ENCODE results near the gene GOLGA3. TPM values are rescaled to one million over a fixed set of nuclear protein-coding genes. Genes with fewer than 3 reads are reported as not detected.
A peak's percentile ranks its signal among the peaks of the same experiment; 100 is the strongest.
"Not testable (repeated sequence)": the region's sequence is repeated elsewhere in the genome, so short reads cannot be mapped to it uniquely, and the experiment has no call there.

The GOLGA3 gene
- total and polyA plus RNA-seq, 2 donors: 19.5 to 34.2 TPM

GRCh38 chr12:132837693-132838409 is 9.2 kb upstream of the GOLGA3 start:
- WGBS: 83% methylated on average over 27 of the region's 27 CpGs
- H3K4me3 ChIP-seq (ENCODE audit: low read length in 2 of 2): peak overlapping the region; percentile 63 to 76
- H3K36me3 ChIP-seq (ENCODE audit: control insufficient read depth in 2 of 2, insufficient read depth in 2 of 2, low read length in 1 of 2): peaks cover 46 to 61% of the 10 kb centered on the region in 2 donors
- H3K4me1 ChIP-seq (ENCODE audit: control insufficient read depth in 2 of 2, insufficient read depth in 2 of 2, low read length in 2 of 2): peaks cover 28 to 62% of the 10 kb centered on the region in 2 donors
- H3K9me3 ChIP-seq (ENCODE audit: control insufficient read depth in 2 of 2, insufficient read depth in 1 of 2, low read length in 1 of 2): peaks cover 0 to 21% of the 10 kb centered on the region in 2 donors
- peak overlapping the region; percentile 93 to 99 for H3K27ac ChIP-seq (ENCODE audit: low read depth in 1 of 2, low read length in 1 of 2)
- no peaks in the 10 kb centered on the region for H3K27me3 ChIP-seq (ENCODE audit: control insufficient read depth in 2 of 2, insufficient read depth in 1 of 2, low read length in 1 of 2)
- peak in 1 of 9 donors; percentile 64 for DNase-seq (ENCODE audit: low read depth in 6 of 9, low spot score in 9 of 9)

GRCh38 chr12:132836795-132837331 is 8.2 kb upstream of the GOLGA3 start:
- Histone ChIP-seq H3K9me3 (ENCODE audit: control insufficient read depth in 2 of 2, insufficient read depth in 1 of 2, low read length in 1 of 2) (peaks cover 0 to 21% of the 10 kb centered on the region in 2 donors), H3K27me3 (ENCODE audit: control insufficient read depth in 2 of 2, insufficient read depth in 1 of 2, low read length in 1 of 2) (no peaks in the 10 kb centered on the region), H3K36me3 (ENCODE audit: control insufficient read depth in 2 of 2, insufficient read depth in 2 of 2, low read length in 1 of 2) (peaks cover 42 to 60% of the 10 kb centered on the region in 2 donors), H3K4me3 (ENCODE audit: low read length in 2 of 2) (peak overlapping the region; percentile 63 to 76), H3K4me1 (ENCODE audit: control insufficient read depth in 2 of 2, insufficient read depth in 2 of 2, low read length in 2 of 2) (peaks cover 28 to 62% of the 10 kb centered on the region in 2 donors), H3K27ac (ENCODE audit: low read depth in 1 of 2, low read length in 1 of 2) (peak overlapping the region; percentile 93 to 99)
- DNase-seq (ENCODE audit: low read depth in 6 of 9, low spot score in 9 of 9): peak in 4 of 9 donors; percentile 69 to 88 (median 74)
- WGBS: 27% methylated on average over 5 of the region's 5 CpGs

GRCh38 chr12:132836230-132836629 is 7.6 kb upstream of the GOLGA3 start:
- Histone ChIP-seq H3K4me1 (ENCODE audit: control insufficient read depth in 2 of 2, insufficient read depth in 2 of 2, low read length in 2 of 2) (peaks cover 28 to 62% of the 10 kb centered on the region in 2 donors), H3K36me3 (ENCODE audit: control insufficient read depth in 2 of 2, insufficient read depth in 2 of 2, low read length in 1 of 2) (peaks cover 42 to 59% of the 10 kb centered on the region in 2 donors), H3K9me3 (ENCODE audit: control insufficient read depth in 2 of 2, insufficient read depth in 1 of 2, low read length in 1 of 2) (peaks cover 0 to 21% of the 10 kb centered on the region in 2 donors), H3K27ac (ENCODE audit: low read depth in 1 of 2, low read length in 1 of 2) (peak overlapping the region; percentile 93 to 99), H3K4me3 (ENCODE audit: low read length in 2 of 2) (peak overlapping the region; percentile 63 to 76)
- DNase-seq (ENCODE audit: low read depth in 6 of 9, low spot score in 9 of 9): peak in 1 of 9 donors; percentile 55
- not testable (repeated sequence) for H3K27me3 ChIP-seq (ENCODE audit: control insufficient read depth in 2 of 2, insufficient read depth in 1 of 2, low read length in 1 of 2)
- 71% methylated on average over 29 of the region's 30 CpGs for WGBS

- Histone ChIP-seq H3K4me1 (ENCODE audit: control insufficient read depth in 2 of 2, insufficient read depth in 2 of 2, low read length in 2 of 2) (peaks cover 28 to 62% of the 10 kb centered on the region in 2 donors), H3K27ac (ENCODE audit: low read depth in 1 of 2, low read length in 1 of 2) (peak overlapping the region; percentile 72 to 99), H3K27me3 (ENCODE audit: control insufficient read depth in 2 of 2, insufficient read depth in 1 of 2, low read length in 1 of 2) (no peaks in the 10 kb centered on the region), H3K4me3 (ENCODE audit: low read length in 2 of 2) (peak overlapping the region; percentile 46 to 76), H3K9me3 (ENCODE audit: control insufficient read depth in 2 of 2, insufficient read depth in 1 of 2, low read length in 1 of 2) (peaks cover 0 to 21% of the 10 kb centered on the region in 2 donors), H3K36me3 (ENCODE audit: control insufficient read depth in 2 of 2, insufficient read depth in 2 of 2, low read length in 1 of 2) (peaks cover 34 to 54% of the 10 kb centered on the region in 2 donors)
- 92% methylated on average over 42 of the region's 42 CpGs for WGBS
- DNase-seq (ENCODE audit: low read depth in 6 of 9, low spot score in 9 of 9): peak in 1 of 9 donors; percentile 52
Observed at GRCh38 chr12:132835076-132836025, 6.7 kb upstream of the GOLGA3 start.

GRCh38 chr12:132834181-132834711 is 5.6 kb upstream of the GOLGA3 start:
- peak overlapping the region; percentile 90 to 99 for H3K27ac ChIP-seq (ENCODE audit: low read depth in 1 of 2, low read length in 1 of 2)
- WGBS: 42% methylated on average over 5 of the region's 5 CpGs
- DNase-seq (ENCODE audit: low read depth in 6 of 9, low spot score in 9 of 9): peak in 2 of 9 donors; percentile 60 to 78
- peaks cover 23 to 43% of the 10 kb centered on the region in 2 donors for H3K36me3 ChIP-seq (ENCODE audit: control insufficient read depth in 2 of 2, insufficient read depth in 2 of 2, low read length in 1 of 2)
- H3K4me1 ChIP-seq (ENCODE audit: control insufficient read depth in 2 of 2, insufficient read depth in 2 of 2, low read length in 2 of 2): peaks cover 33 to 54% of the 10 kb centered on the region in 2 donors
- peaks cover 0 to 20% of the 10 kb centered on the region in 2 donors for H3K9me3 ChIP-seq (ENCODE audit: control insufficient read depth in 2 of 2, insufficient read depth in 1 of 2, low read length in 1 of 2)
- peak overlapping the region; percentile 34 to 44 for H3K4me3 ChIP-seq (ENCODE audit: low read length in 2 of 2)
- no peaks in the 10 kb centered on the region for H3K27me3 ChIP-seq (ENCODE audit: control insufficient read depth in 2 of 2, insufficient read depth in 1 of 2, low read length in 1 of 2)

- 98% methylated on average over 8 of the region's 8 CpGs for WGBS
- Histone ChIP-seq H3K9me3 (ENCODE audit: control insufficient read depth in 2 of 2, insufficient read depth in 1 of 2, low read length in 1 of 2) (peaks cover 0 to 20% of the 10 kb centered on the region in 2 donors), H3K27ac (ENCODE audit: low read depth in 1 of 2, low read length in 1 of 2) (peak overlapping the region; percentile 90 to 99), H3K27me3 (ENCODE audit: control insufficient read depth in 2 of 2, insufficient read depth in 1 of 2, low read length in 1 of 2) (no peaks in the 10 kb centered on the region), H3K4me3 (ENCODE audit: low read length in 2 of 2) (no peak overlapping the region), H3K36me3 (ENCODE audit: control insufficient read depth in 2 of 2, insufficient read depth in 2 of 2, low read length in 1 of 2) (peaks cover 14 to 34% of the 10 kb centered on the region in 2 donors), H3K4me1 (ENCODE audit: control insufficient read depth in 2 of 2, insufficient read depth in 2 of 2, low read length in 2 of 2) (peaks cover 25 to 47% of the 10 kb centered on the region in 2 donors)
- no peak for DNase-seq (ENCODE audit: low read depth in 6 of 9, low spot score in 9 of 9)
Observed at GRCh38 chr12:132833341-132833740, 4.7 kb upstream of the GOLGA3 start.

GRCh38 chr12:132831771-132832170 is 3.1 kb upstream of the GOLGA3 start:
- 98% methylated on average over 11 of the region's 11 CpGs for WGBS
- H3K4me3 ChIP-seq (ENCODE audit: low read length in 2 of 2): no peak overlapping the region
- peaks cover 16 to 43% of the 10 kb centered on the region in 2 donors for H3K36me3 ChIP-seq (ENCODE audit: control insufficient read depth in 2 of 2, insufficient read depth in 2 of 2, low read length in 1 of 2)
- peaks cover 28 to 47% of the 10 kb centered on the region in 2 donors for H3K4me1 ChIP-seq (ENCODE audit: control insufficient read depth in 2 of 2, insufficient read depth in 2 of 2, low read length in 2 of 2)
- H3K27me3 ChIP-seq (ENCODE audit: control insufficient read depth in 2 of 2, insufficient read depth in 1 of 2, low read length in 1 of 2): no peaks in the 10 kb centered on the region
- no peak overlapping the region for H3K27ac ChIP-seq (ENCODE audit: low read depth in 1 of 2, low read length in 1 of 2)
- no peak for DNase-seq (ENCODE audit: low read depth in 6 of 9, low spot score in 9 of 9)
- peaks cover 0 to 9% of the 10 kb centered on the region in 2 donors for H3K9me3 ChIP-seq (ENCODE audit: control insufficient read depth in 2 of 2, insufficient read depth in 1 of 2, low read length in 1 of 2)

GRCh38 chr12:132827763-132828703 is 636 bp downstream of the GOLGA3 start:
- Histone ChIP-seq H3K4me1 (ENCODE audit: control insufficient read depth in 2 of 2, insufficient read depth in 2 of 2, low read length in 2 of 2) (peaks cover 16 to 26% of the 10 kb centered on the region in 2 donors), H3K27me3 (ENCODE audit: control insufficient read depth in 2 of 2, insufficient read depth in 1 of 2, low read length in 1 of 2) (no peaks in the 10 kb centered on the region), H3K36me3 (ENCODE audit: control insufficient read depth in 2 of 2, insufficient read depth in 2 of 2, low read length in 1 of 2) (peaks cover 32 to 58% of the 10 kb centered on the region in 2 donors), H3K27ac (ENCODE audit: low read depth in 1 of 2, low read length in 1 of 2) (peak overlapping the region; percentile 1 to 71), H3K4me3 (ENCODE audit: low read length in 2 of 2) (peak overlapping the region; percentile 69 to 77), H3K9me3 (ENCODE audit: control insufficient read depth in 2 of 2, insufficient read depth in 1 of 2, low read length in 1 of 2) (peaks cover 0 to 9% of the 10 kb centered on the region in 2 donors)
- 14% methylated on average over 59 of the region's 59 CpGs for WGBS
- DNase-seq (ENCODE audit: low read depth in 6 of 9, low spot score in 9 of 9): no peak

All from thymus (tissue), 11 donors.